Gastroesophageal sphincter (tissue), 3 donors: Measurements from ENCODE around the gene OR52E2.

Experiments used
- CTCF ChIP-seq, 4 experiments: fragments of 200-600 bp in 2 of 4; fragments of 450-650 bp in 2 of 4; sonication (generic) in 1 of 4; IDR thresholded peaks; one replicate each; pipeline ENCODE4 v1.5.1; 2017 to 2019; ENCODE audit warnings: antibody characterized with exemption in 4 of 4, mild to moderate bottlenecking in 2 of 4, moderate library complexity in 2 of 4
- EP300 ChIP-seq: sonication (generic); formaldehyde crosslinking; IDR thresholded peaks from one replicate; pipeline ENCODE4 v1.6.1; 2017; ENCODE audit warnings: antibody characterized with exemption, mild to moderate bottlenecking

- TF ChIP-seq CTCF (IDR thresholded peaks at IDR 0.05) (no peak), EP300 (no peak)
These were observed 18.6 kb downstream of the OR52E2 start for GRCh38 chr11:5040876-5041275.
